Mucosa of descending colon (tissue), 3 donors: Measurements from ENCODE around the gene CACFD1. TPM values are rescaled to one million over a fixed set of nuclear protein-coding genes. Genes with fewer than 3 reads are reported as not detected.

Experiments
- ATAC-seq: fragments of 200-7000 bp; cut with Tn5 transposase; one replicate; pipeline ENCODE4 v1.9.1; 2020; ENCODE audit warnings: mild to moderate bottlenecking, moderate library complexity
- DNase-seq, 3 donors: peaks; one replicate each; pipeline ENCODE4 v3.0.0-alpha.2; 2020
- H3K36me3 ChIP-seq: fragments of 200-600 bp; one replicate; pipeline ENCODE4 v1.8.0; 2021; ENCODE audit warnings: low read depth, mild to moderate bottlenecking
- H3K4me1 ChIP-seq: fragments of 200-600 bp; one replicate; pipeline ENCODE4 v1.8.0; 2021; ENCODE audit warnings: low read depth, mild to moderate bottlenecking
- H3K4me3 ChIP-seq: fragments of 200-600 bp; one replicate; pipeline ENCODE4 v1.8.0; 2021; ENCODE audit warnings: mild to moderate bottlenecking
- H3K9me3 ChIP-seq: fragments of 200-600 bp; one replicate; pipeline ENCODE4 v1.8.0; 2021; ENCODE audit warnings: mild to moderate bottlenecking
- intact Hi-C, 2 donors: fragments of 100-400 bp; cut with DNase I in 1 of 2; cut with micrococcal nuclease in 1 of 2; formaldehyde crosslinking; loops; one replicate each; pipeline versions ENCODE4 v1.11.0 to v1.11.1; 2022; cut with DNase I, micrococcal nuclease
- total RNA-seq, 3 donors: library from RNA; stranded (reverse); fragmentation: NEBNext Ultra II Directional in 2 of 3; extraction: Animal tissue kit (Norgen Biotek cat#: 25700) in 2 of 3; gene quantifications; one replicate each; pipeline versions ENCODE4 v1.2.1 to v1.2.4, GENCODE V29; 2021 to 2023
- TF ChIP-seq, protein P1 (sequence below): fragments of 200-600 bp; IDR thresholded peaks from one replicate; pipeline ENCODE4 v1.8.0; 2022; ENCODE audit warnings: antibody characterized with exemption, mild to moderate bottlenecking
- donor health status: DM: no; HTN: no; CAD: no; lungs with moderate emphysema.
- donor health status: DM: no; HTN: no; CAD: no.
- donor health status: DM: no; HTN: yes; CAD: no.

The CACFD1 gene
- total RNA-seq, 3 donors from 2014 or later = 42.7 to 84.2 (median 54.1) TPM

DNA sequence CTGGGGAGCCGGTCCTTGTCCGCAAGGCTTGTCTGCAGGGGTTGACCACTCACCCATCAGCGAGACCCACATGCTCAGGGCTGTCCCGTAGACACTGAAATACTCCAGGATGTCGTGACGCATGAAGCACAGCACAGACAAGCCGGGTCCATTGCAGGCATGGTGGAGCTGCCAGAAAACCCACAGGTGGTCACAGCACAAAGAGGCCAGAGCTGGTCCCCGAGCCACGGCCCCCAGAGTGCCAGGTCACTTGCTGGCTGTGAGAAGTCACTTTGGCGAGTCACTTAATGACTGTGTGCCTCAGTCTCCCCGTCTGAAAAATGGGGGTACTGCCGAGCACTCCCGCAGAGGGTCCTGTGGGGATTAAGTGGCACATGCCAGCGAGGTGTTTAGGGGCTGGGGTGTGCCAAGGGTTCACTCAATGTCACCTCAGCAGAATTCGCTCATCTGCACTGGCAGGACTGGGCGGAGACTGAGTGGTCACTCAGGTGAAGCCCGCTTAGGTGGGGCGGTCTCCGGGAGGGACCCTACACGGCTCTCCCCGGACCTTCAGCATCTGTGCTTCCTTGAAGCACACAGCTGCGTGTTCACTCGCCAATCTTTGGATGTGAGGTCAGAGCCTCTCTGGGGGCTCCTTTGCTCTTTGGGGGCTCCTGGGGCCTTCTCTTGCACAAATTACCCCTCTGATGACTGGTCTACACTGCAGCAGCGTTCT lies 60.5 kb downstream of the CACFD1 start:
- TF ChIP-seq, protein P1, sequence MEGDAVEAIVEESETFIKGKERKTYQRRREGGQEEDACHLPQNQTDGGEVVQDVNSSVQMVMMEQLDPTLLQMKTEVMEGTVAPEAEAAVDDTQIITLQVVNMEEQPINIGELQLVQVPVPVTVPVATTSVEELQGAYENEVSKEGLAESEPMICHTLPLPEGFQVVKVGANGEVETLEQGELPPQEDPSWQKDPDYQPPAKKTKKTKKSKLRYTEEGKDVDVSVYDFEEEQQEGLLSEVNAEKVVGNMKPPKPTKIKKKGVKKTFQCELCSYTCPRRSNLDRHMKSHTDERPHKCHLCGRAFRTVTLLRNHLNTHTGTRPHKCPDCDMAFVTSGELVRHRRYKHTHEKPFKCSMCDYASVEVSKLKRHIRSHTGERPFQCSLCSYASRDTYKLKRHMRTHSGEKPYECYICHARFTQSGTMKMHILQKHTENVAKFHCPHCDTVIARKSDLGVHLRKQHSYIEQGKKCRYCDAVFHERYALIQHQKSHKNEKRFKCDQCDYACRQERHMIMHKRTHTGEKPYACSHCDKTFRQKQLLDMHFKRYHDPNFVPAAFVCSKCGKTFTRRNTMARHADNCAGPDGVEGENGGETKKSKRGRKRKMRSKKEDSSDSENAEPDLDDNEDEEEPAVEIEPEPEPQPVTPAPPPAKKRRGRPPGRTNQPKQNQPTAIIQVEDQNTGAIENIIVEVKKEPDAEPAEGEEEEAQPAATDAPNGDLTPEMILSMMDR = no peak
- intact Hi-C loops = no loop called here
- DNase-seq (peak in 1 of 3 donors; percentile 36), ATAC-seq (no peak)
- H3K9me3 ChIP-seq = no peaks in the 10 kb centered on the region
- peaks cover 3% of the 10 kb centered on the region for H3K4me1 ChIP-seq
- no peaks in the 10 kb centered on the region for H3K36me3 ChIP-seq
- no peak overlapping the region for H3K4me3 ChIP-seq

Other genes starting within 250 kb of the CACFD1 start
- 100 to 1,000 TPM in 2 of 3 donors, 10 to 100 TPM in 1; 25.6 to 114 (median 102) TPM for gene ABO, start 184.8 kb upstream of the CACFD1 start, total RNA-seq
- gene SURF6, start 123.8 kb upstream of the CACFD1 start, total RNA-seq = 10 to 100 TPM; 23.7 to 24.7 (median 24.0) TPM
- gene MED22, start 111.8 kb upstream of the CACFD1 start, total RNA-seq = 10 to 100 TPM; 19.8 to 33.6 (median 21.3) TPM
- 1,000 to 10,000 TPM; 1,420 to 1,482 (median 1,457) TPM for gene RPL7A, start 111.8 kb upstream of the CACFD1 start, total RNA-seq
- 10 to 100 TPM; 45.4 to 63.0 (median 52.2) TPM for gene SURF1, start 103.5 kb upstream of the CACFD1 start, total RNA-seq
- gene SURF2, start 103.4 kb upstream of the CACFD1 start, total RNA-seq = 10 to 100 TPM in 2 of 3 donors, 1 to 10 TPM in 1; 8.7 to 15.0 (median 11.4) TPM
- 100 to 1,000 TPM; 117 to 165 (median 149) TPM for gene SURF4, start 83.9 kb upstream of the CACFD1 start, total RNA-seq
- 1 to 10 TPM in 2 of 3 donors, under 1 TPM in 1; 0.41 to 1.4 (median 1.3) TPM for gene STKLD1, start 83.6 kb upstream of the CACFD1 start, total RNA-seq
- gene REXO4, start 42.0 kb upstream of the CACFD1 start, total RNA-seq = 10 to 100 TPM; 18.7 to 26.0 (median 20.1) TPM
- 1 to 10 TPM; 3.3 to 5.0 (median 3.6) TPM for gene ADAMTS13, start 37.6 kb upstream of the CACFD1 start, total RNA-seq
- gene SLC2A6, start 19.1 kb downstream of the CACFD1 start, total RNA-seq = 1 to 10 TPM; 2.6 to 5.3 (median 2.8) TPM
- gene MYMK, start 65.0 kb downstream of the CACFD1 start, total RNA-seq = not detected
- gene ADAMTSL2, start 74.7 kb downstream of the CACFD1 start, total RNA-seq = 1 to 10 TPM; 1.3 to 2.7 (median 1.5) TPM
- 1 to 10 TPM; 2.0 to 3.9 (median 3.8) TPM for gene FAM163B, start 149.4 kb downstream of the CACFD1 start, total RNA-seq
- not detected for gene DBH, start 176.4 kb downstream of the CACFD1 start, total RNA-seq